WTC11 (cell line): Measurements from ENCODE around the gene DNAJB8. TPM values are rescaled to one million over a fixed set of nuclear protein-coding genes. Genes with fewer than 3 reads are reported as not detected.

Source experiments
- ATAC-seq: fragments of 200-7000 bp; cut with Tn5 transposase; 2 replicates; pipeline ENCODE4 v1.10.0; 2021; ENCODE audit warnings: mild to moderate bottlenecking, moderate library complexity
- CTCF ChIA-PET: fragments of 300-600 bp; sonication (Branson Sonifier 250); formaldehyde crosslinking; loops from one replicate; lab custom pipeline; 2021; ENCODE audit warnings: antibody characterized with exemption; lab: Charles Lee
- POLR2A ChIA-PET: fragments of 350-600 bp; sonication (Branson Sonifier 250); formaldehyde crosslinking; loops from one replicate; lab custom pipeline; 2021; ENCODE audit warnings: antibody characterized with exemption; lab: Charles Lee
- DNase-seq: peaks from one replicate; pipeline ENCODE4 v3.0.0; 2021; ENCODE audit warnings: low spot score
- H3K27ac Mint-ChIP-seq: 2 replicates; pipeline ENCODE4 v1.8.0; 2021; ENCODE audit warnings: mixed read lengths
- H3K27me3 Mint-ChIP-seq: 2 replicates; pipeline ENCODE4 v1.8.0; 2021; ENCODE audit warnings: low read depth, mild to moderate bottlenecking, moderate library complexity, mixed read lengths
- H3K36me3 Mint-ChIP-seq: 2 replicates; pipeline ENCODE4 v1.8.0; 2021; ENCODE audit warnings: mixed read lengths
- H3K4me1 Mint-ChIP-seq: 2 replicates; pipeline ENCODE4 v1.8.0; 2022; ENCODE audit warnings: mixed read lengths
- H3K4me3 Mint-ChIP-seq: 2 replicates; pipeline ENCODE4 v1.8.0; 2021; ENCODE audit warnings: mild to moderate bottlenecking, moderate library complexity, mixed read lengths
- H3K9me3 Mint-ChIP-seq: 2 replicates; pipeline ENCODE4 v1.8.0; 2021; ENCODE audit warnings: mixed read lengths
- ATF1 ChIP-seq: sonication (generic); formaldehyde crosslinking; IDR thresholded peaks from 2 replicates; pipeline ENCODE4 v1.8.1; 2023; ENCODE audit warnings: mild to moderate bottlenecking, moderate library complexity, missing genetic modification reagents
- ATF3 ChIP-seq: sonication (generic); formaldehyde crosslinking; conservative IDR thresholded peaks from 2 replicates; pipeline ENCODE4 v1.8.1; 2022; ENCODE audit warnings: mild to moderate bottlenecking, missing genetic modification reagents
- CBFB ChIP-seq: sonication (generic); formaldehyde crosslinking; IDR thresholded peaks from 2 replicates; pipeline ENCODE4 v1.8.1; 2022; ENCODE audit warnings: mild to moderate bottlenecking, low read depth, missing genetic modification reagents
- CDX4 ChIP-seq: fragments of 250-450 bp; sonication (Bioruptor Pico); IDR thresholded peaks from 2 replicates; pipeline ENCODE4 v1.9.0; 2021; ENCODE audit warnings: moderate library complexity, mild to moderate bottlenecking, inconsistent platforms, borderline replicate concordance
- CREB1 ChIP-seq: sonication (generic); formaldehyde crosslinking; IDR thresholded peaks from 2 replicates; pipeline ENCODE4 v1.8.0; 2023; ENCODE audit warnings: mild to moderate bottlenecking, missing genetic modification reagents
- E2F5 ChIP-seq: sonication (generic); formaldehyde crosslinking; IDR thresholded peaks from 2 replicates; pipeline ENCODE4 v1.8.1; 2022; ENCODE audit warnings: mild to moderate bottlenecking, moderate library complexity, missing genetic modification reagents
- ELF4 ChIP-seq: sonication (generic); formaldehyde crosslinking; IDR thresholded peaks from 2 replicates; pipeline ENCODE4 v1.8.1; 2022; ENCODE audit warnings: low read depth, mild to moderate bottlenecking, moderate library complexity, missing genetic modification reagents
- FOXK1 ChIP-seq: sonication (generic); formaldehyde crosslinking; IDR thresholded peaks from 2 replicates; pipeline ENCODE4 v1.8.0; 2022; ENCODE audit warnings: mild to moderate bottlenecking, moderate library complexity, missing genetic modification reagents
- FOXP1 ChIP-seq: sonication (generic); formaldehyde crosslinking; IDR thresholded peaks from 2 replicates; pipeline ENCODE4 v1.8.0; 2022; ENCODE audit warnings: missing genetic modification reagents, mild to moderate bottlenecking, moderate library complexity, borderline replicate concordance
- FOXP4 ChIP-seq: sonication (generic); formaldehyde crosslinking; IDR thresholded peaks from 2 replicates; pipeline ENCODE4 v1.8.0; 2022; ENCODE audit warnings: mild to moderate bottlenecking, missing genetic modification reagents
- GTF2I ChIP-seq: fragments of 250-450 bp; sonication (Bioruptor Pico); conservative IDR thresholded peaks from 2 replicates; pipeline ENCODE4 v1.4.0; 2021; ENCODE audit warnings: mild to moderate bottlenecking
- HMGXB4 ChIP-seq: sonication (generic); formaldehyde crosslinking; IDR thresholded peaks from 2 replicates; pipeline ENCODE4 v1.8.1; 2023; ENCODE audit warnings: mild to moderate bottlenecking, moderate library complexity, missing genetic modification reagents
- JUN ChIP-seq: sonication (generic); formaldehyde crosslinking; IDR thresholded peaks from 2 replicates; pipeline ENCODE4 v1.8.0; 2023; ENCODE audit warnings: mild to moderate bottlenecking, missing genetic modification reagents
- NFATC4 ChIP-seq: fragments of 250-450 bp; sonication (Bioruptor Pico); IDR thresholded peaks from 2 replicates; pipeline ENCODE4 v1.9.0; 2021; ENCODE audit warnings: mild to moderate bottlenecking
- NFYB ChIP-seq: sonication (generic); formaldehyde crosslinking; conservative IDR thresholded peaks from 2 replicates; pipeline ENCODE4 v1.8.0; 2022; ENCODE audit warnings: low read depth, missing genetic modification reagents
- NR1H2 ChIP-seq: sonication (generic); formaldehyde crosslinking; IDR thresholded peaks from 2 replicates; pipeline ENCODE4 v1.9.0; 2021; ENCODE audit warnings: mild to moderate bottlenecking, moderate library complexity, missing genetic modification reagents
- PRRX2 ChIP-seq: fragments of 250-450 bp; sonication (Bioruptor Pico); IDR thresholded peaks from 2 replicates; pipeline ENCODE4 v1.8.0; 2021; ENCODE audit warnings: mild to moderate bottlenecking
- ZMAT4 ChIP-seq: fragments of 250-450 bp; sonication (Bioruptor Pico); IDR thresholded peaks from 2 replicates; pipeline ENCODE4 v1.9.0; 2021; ENCODE audit warnings: mild to moderate bottlenecking
- ZNF396 ChIP-seq: fragments of 250-450 bp; sonication (Bioruptor Pico); IDR thresholded peaks from 2 replicates; pipeline ENCODE4 v1.8.0; 2021; ENCODE audit warnings: mild to moderate bottlenecking, moderate library complexity, borderline replicate concordance
- ZNF423 ChIP-seq: fragments of 250-450 bp; sonication (Bioruptor Pico); IDR thresholded peaks from 2 replicates; pipeline ENCODE4 v2.1.2; 2022; ENCODE audit warnings: mild to moderate bottlenecking, moderate library complexity
- ZNF512 ChIP-seq: sonication (generic); formaldehyde crosslinking; IDR thresholded peaks from 2 replicates; pipeline ENCODE4 v1.8.1; 2022; ENCODE audit warnings: missing genetic modification reagents, borderline replicate concordance
- ZNF671 ChIP-seq: fragments of 250-450 bp; sonication (Bioruptor Pico); IDR thresholded peaks from 2 replicates; pipeline ENCODE4 v1.8.0; 2021; ENCODE audit warnings: mild to moderate bottlenecking
- ZSCAN18 ChIP-seq: fragments of 250-450 bp; sonication (Bioruptor Pico); IDR thresholded peaks from 2 replicates; pipeline ENCODE4 v2.1.2; 2022; ENCODE audit warnings: mild to moderate bottlenecking, moderate library complexity
- total RNA-seq: library from RNA; stranded (reverse); gene quantifications from 3 replicates; pipeline ENCODE4 v1.2.3, GENCODE V29; 2021

Gene DNAJB8
- total RNA-seq, 1 experiment from 2014 or later: not detected

GRCh38 chr3:128459461-128459820, 7.2 kb downstream of the DNAJB8 start (continued):
- TF ChIP-seq FOXP4 (CRISPR knock-in tag): no peak
- no peak for TF ChIP-seq FOXK1
- no peak for TF ChIP-seq NFYB (CRISPR knock-in tag)

GRCh38 chr3:128458746-128459460, 7.8 kb downstream of the DNAJB8 start:
- DNase-seq (no peak), ATAC-seq (no peak)
- Mint-ChIP-seq H3K4me1 (no peaks in the 10 kb centered on the region), H3K27me3 (peaks cover 27% of the 10 kb centered on the region), H3K9me3 (no peaks in the 10 kb centered on the region), H3K4me3 (no peak overlapping the region), H3K27ac (no peak overlapping the region), H3K36me3 (no peaks in the 10 kb centered on the region)
- CTCF ChIA-PET: interaction anchor here (1.1 to 2.4 kb wide), 5 partner anchors 14 to 60 kb away, joined by 3 to 10 read pairs (median 5); no protein-coding TSS in a partner anchor
- TF ChIP-seq ZNF396 (CRISPR knock-in tag) (no peak), PRRX2 (CRISPR knock-in tag) (no peak), GTF2I (CRISPR knock-in tag) (no peak), ZSCAN18 (CRISPR knock-in tag) (no peak), E2F5 (CRISPR knock-in tag) (no peak), ZNF423 (CRISPR knock-in tag) (no peak), ATF1 (CRISPR knock-in tag) (no peak), FOXP1 (CRISPR knock-in tag) (no peak), NFATC4 (no peak), HMGXB4 (CRISPR knock-in tag) (no peak), ATF3 (CRISPR knock-in tag) (no peak), ELF4 (CRISPR knock-in tag) (no peak)
- POLR2A ChIA-PET: interaction anchor here (1.5 kb wide), 1 partner anchor 25 kb away, joined by 3 read pairs; no protein-coding TSS in a partner anchor

- no peaks in the 10 kb centered on the region for H3K4me1 Mint-ChIP-seq
- no peak overlapping the region for H3K4me3 Mint-ChIP-seq
- H3K27ac Mint-ChIP-seq: no peak overlapping the region
- no peak for ATAC-seq
- H3K27me3 Mint-ChIP-seq: peaks cover 23% of the 10 kb centered on the region
- H3K9me3 Mint-ChIP-seq: no peaks in the 10 kb centered on the region
- DNase-seq: no peak
- H3K36me3 Mint-ChIP-seq: no peaks in the 10 kb centered on the region
- ChIA-PET POLR2A (interaction anchor here (1.5 kb wide), 1 partner anchor 24 kb away, joined by 3 read pairs; no protein-coding TSS in a partner anchor), CTCF (interaction anchor here (1.1 to 2.4 kb wide), 3 partner anchors 19 to 59 kb away, joined by 3 to 10 read pairs (median 8); no protein-coding TSS in a partner anchor)
- TF ChIP-seq CREB1 (CRISPR knock-in tag) (no peak), NR1H2 (CRISPR knock-in tag) (no peak), CBFB (CRISPR knock-in tag) (no peak), JUN (CRISPR knock-in tag) (no peak), CDX4 (CRISPR knock-in tag) (no peak), ZNF512 (no peak), ZMAT4 (CRISPR knock-in tag) (no peak), ZNF671 (no peak)
Measured at GRCh38 chr3:128457937-128458336, 8.8 kb downstream of the DNAJB8 start.
